ENCODE data around the gene APC2. TPM values are rescaled to one million over a fixed set of nuclear protein-coding genes. Genes with fewer than 3 reads are reported as not detected.

Gene APC2
- total RNA-seq, 2 donors from 2014 or later = 0.38 to 0.57 TPM

DNA sequence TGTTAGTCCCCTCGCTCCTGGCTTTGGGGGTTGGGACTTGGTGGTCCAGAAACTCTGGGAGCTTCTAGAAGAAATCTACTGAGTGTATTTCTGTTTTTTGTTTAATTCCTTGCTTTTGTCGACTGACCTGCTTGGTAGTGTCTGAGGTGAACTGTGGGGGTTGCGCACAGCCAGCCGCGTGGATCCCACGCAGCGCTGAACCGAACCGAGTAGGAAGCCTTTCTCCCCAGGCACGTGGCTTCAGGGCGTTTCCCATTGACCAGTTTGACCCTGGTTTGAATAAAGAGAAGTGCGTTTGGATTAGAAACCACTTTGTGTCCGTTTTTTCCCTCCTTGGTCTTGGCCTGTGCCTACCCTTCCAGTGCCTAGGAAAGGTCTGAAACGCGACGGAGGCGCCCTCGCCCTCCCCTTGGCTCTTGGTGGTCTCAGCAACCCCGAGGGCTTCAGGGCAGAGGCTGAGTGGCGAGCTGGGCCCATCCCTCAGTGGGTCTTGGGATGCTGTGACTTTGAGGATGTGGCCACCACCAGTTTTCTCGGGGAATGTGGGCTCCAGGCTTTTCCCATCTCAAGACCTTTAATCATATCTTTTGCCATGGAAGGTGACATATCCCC is 14.4 kb upstream of the APC2 start:
- Histone ChIP-seq H3K9ac (ENCODE audit: extremely low read depth, low read length, poor library complexity, severe bottlenecking) (no peak overlapping the region), H3K27ac (ENCODE audit: low read depth, low read length) (no peak overlapping the region), H3K4me1 (ENCODE audit: control insufficient read depth, insufficient read depth, low read length) (no peaks in the 10 kb centered on the region), H3K9me3 (ENCODE audit: control insufficient read depth, low read length) (no peaks in the 10 kb centered on the region), H3K36me3 (ENCODE audit: control insufficient read depth, insufficient read depth, low read length) (peaks cover 40% of the 10 kb centered on the region), H3K27me3 (ENCODE audit: control insufficient read depth, insufficient read depth, low read length, poor library complexity, severe bottlenecking) (no peaks in the 10 kb centered on the region), H3K4me3 (ENCODE audit: low read length) (no peak overlapping the region)
- Mint-ChIP-seq H3K27ac (no peak overlapping the region), H3K27me3 (ENCODE audit: insufficient read depth) (no peaks in the 10 kb centered on the region), H3K9me3 (no peaks in the 10 kb centered on the region), H3K36me3 (ENCODE audit: low read depth) (peaks cover 39% of the 10 kb centered on the region), H3K4me1 (peaks cover 7% of the 10 kb centered on the region), H3K4me3 (no peak overlapping the region)
- DNase-seq = no peak
- no peak for TF ChIP-seq CTCF (conservative IDR thresholded peaks at IDR 0.05)
- WGBS, 2 experiments (ENCODE audit: insufficient coverage in 1 of 2, insufficient read length in 1 of 2) = 90 to 95% methylated on average over 14 to 21 of the region's 21 CpGs

- TF ChIP-seq CTCF (conservative IDR thresholded peaks at IDR 0.05) = no peak
- no peak overlapping the region for H3K27ac ChIP-seq (ENCODE audit: low read depth, low read length)
- no peaks in the 10 kb centered on the region for H3K27me3 ChIP-seq (ENCODE audit: control insufficient read depth, insufficient read depth, low read length, poor library complexity, severe bottlenecking)
- Mint-ChIP-seq H3K4me3 (peak overlapping the region; percentile 95), H3K36me3 (ENCODE audit: low read depth) (peaks cover 48% of the 10 kb centered on the region), H3K27ac (peak overlapping the region; percentile 99), H3K4me1 (peaks cover 8% of the 10 kb centered on the region), H3K27me3 (ENCODE audit: insufficient read depth) (no peaks in the 10 kb centered on the region), H3K9me3 (no peaks in the 10 kb centered on the region)
- H3K9me3 ChIP-seq (ENCODE audit: control insufficient read depth, low read length) = no peaks in the 10 kb centered on the region
- no peak for DNase-seq
- no peak overlapping the region for H3K9ac ChIP-seq (ENCODE audit: extremely low read depth, low read length, poor library complexity, severe bottlenecking)
- 91 to 97% methylated on average over 5 to 7 of the region's 8 CpGs for WGBS, 2 experiments (ENCODE audit: insufficient coverage in 1 of 2, insufficient read length in 1 of 2)
- no peaks in the 10 kb centered on the region for H3K4me1 ChIP-seq (ENCODE audit: control insufficient read depth, insufficient read depth, low read length)
- H3K4me3 ChIP-seq (ENCODE audit: low read length) = peak overlapping the region; percentile 92
- H3K36me3 ChIP-seq (ENCODE audit: control insufficient read depth, insufficient read depth, low read length) = peaks cover 48% of the 10 kb centered on the region
Measured at GRCh38 chr19:1437609-1438008, 12.3 kb upstream of the APC2 start.

GRCh38 chr19:1438035-1438932 is 11.6 kb upstream of the APC2 start, which contains the start of gene RPS15:
Gene RPS15 (plus strand): TSS chr19:1438396. CDS start chr19:1438426, 30 bp downstream.
- Mint-ChIP-seq H3K27me3 (ENCODE audit: insufficient read depth) (no peaks in the 10 kb centered on the region), H3K4me3 (peak within 1 kb of the TSS; percentile 95)
- 2 to 7% methylated on average over 36 to 100 of the region's 100 CpGs for WGBS, 2 experiments (ENCODE audit: insufficient coverage in 1 of 2, insufficient read length in 1 of 2)

More at GRCh38 chr19:1438035-1438932, 11.6 kb upstream of the APC2 start, which contains the start of gene RPS15:
- peak within 1 kb of the TSS; percentile 92 for H3K4me3 ChIP-seq (ENCODE audit: low read length)
- peak; percentile 92 for TF ChIP-seq CTCF (conservative IDR thresholded peaks at IDR 0.05)
- H3K27me3 ChIP-seq (ENCODE audit: control insufficient read depth, insufficient read depth, low read length, poor library complexity, severe bottlenecking) = no peaks in the 10 kb centered on the region
- H3K36me3 ChIP-seq (ENCODE audit: control insufficient read depth, insufficient read depth, low read length) = peaks cover 48% of the 10 kb centered on the region
- Mint-ChIP-seq H3K27ac (peak within 1 kb of the TSS; percentile 99), H3K36me3 (ENCODE audit: low read depth) (peaks cover 44% of the 10 kb centered on the region), H3K4me1 (peaks cover 8% of the 10 kb centered on the region), H3K9me3 (no peaks in the 10 kb centered on the region)
- no peaks in the 10 kb centered on the region for H3K9me3 ChIP-seq (ENCODE audit: control insufficient read depth, low read length)
- no peaks in the 10 kb centered on the region for H3K4me1 ChIP-seq (ENCODE audit: control insufficient read depth, insufficient read depth, low read length)
- H3K9ac ChIP-seq (ENCODE audit: extremely low read depth, low read length, poor library complexity, severe bottlenecking) = peak within 1 kb of the TSS; percentile 98
- peak within 1 kb of the TSS; percentile 98 for H3K27ac ChIP-seq (ENCODE audit: low read depth, low read length)
- DNase-seq = peak; percentile 97

All from endodermal cell (in vitro differentiated cells).